ENCODE results near the gene EPHA1.
"Not testable (repeated sequence)": the region's sequence is repeated elsewhere in the genome, so short reads cannot be mapped to it uniquely, and the experiment has no call there.

The EPHA1 gene

GRCh38 chr7:143434660-143435059, 26.0 kb upstream of the EPHA1 start:
- CTCF ChIA-PET = no interaction called here
- no peak for TF ChIP-seq CTCF (conservative IDR thresholded peaks at IDR 0.05; ENCODE audit: low read depth)
- DNase-seq (ENCODE audit: low spot score) = peak; percentile 32
- POLR2A ChIA-PET (ENCODE audit: low non-redundant PET) = no interaction called here
- peak overlapping the region; percentile 87 for H3K27ac ChIP-seq

GRCh38 chr7:143433759-143434158, 25.1 kb upstream of the EPHA1 start:
- ChIA-PET CTCF (interaction anchor here (0.6 kb wide), 1 partner anchor 131 kb away, joined by 5 read pairs; no protein-coding TSS in a partner anchor), POLR2A (ENCODE audit: low non-redundant PET) (no interaction called here)
- no peak overlapping the region for H3K27ac ChIP-seq
- no peak for DNase-seq (ENCODE audit: low spot score)
- no peak for TF ChIP-seq CTCF (conservative IDR thresholded peaks at IDR 0.05; ENCODE audit: low read depth)

- ChIA-PET CTCF (no interaction called here), POLR2A (ENCODE audit: low non-redundant PET) (no interaction called here)
- DNase-seq (ENCODE audit: low spot score) = no peak
- peak overlapping the region; percentile 67 for H3K27ac ChIP-seq
- TF ChIP-seq CTCF (conservative IDR thresholded peaks at IDR 0.05; ENCODE audit: low read depth) = no peak
These were observed 22.5 kb upstream of the EPHA1 start for GRCh38 chr7:143431109-143431508.

- POLR2A ChIA-PET (ENCODE audit: low non-redundant PET) = no interaction called here
- H3K27ac ChIP-seq = peak overlapping the region; percentile 87
- DNase-seq (ENCODE audit: low spot score) = peak; percentile 32
- TF ChIP-seq CTCF (conservative IDR thresholded peaks at IDR 0.05; ENCODE audit: low read depth) = no peak
- CTCF ChIA-PET = no interaction called here
These were observed 21.4 kb upstream of the EPHA1 start for GRCh38 chr7:143429770-143430698.

- DNase-seq (ENCODE audit: low spot score) = no peak
- CTCF ChIA-PET = no interaction called here
- POLR2A ChIA-PET (ENCODE audit: low non-redundant PET) = no interaction called here
- no peak overlapping the region for H3K27ac ChIP-seq
- TF ChIP-seq CTCF (conservative IDR thresholded peaks at IDR 0.05; ENCODE audit: low read depth) = no peak
These were observed 18.0 kb upstream of the EPHA1 start for GRCh38 chr7:143426479-143427142.

- POLR2A ChIA-PET (ENCODE audit: low non-redundant PET); H3K27ac ChIP-seq; DNase-seq (ENCODE audit: low spot score): not testable (repeated sequence)
- CTCF ChIA-PET = interaction anchor here (0.9 kb wide), 1 partner anchor 80 kb away, joined by 3 read pairs; no protein-coding TSS in a partner anchor
These were observed 15.8 kb upstream of the EPHA1 start for GRCh38 chr7:143424476-143424875.

- no peak for DNase-seq (ENCODE audit: low spot score)
- CTCF ChIA-PET = no interaction called here
- POLR2A ChIA-PET (ENCODE audit: low non-redundant PET) = no interaction called here
- no peak for TF ChIP-seq CTCF (conservative IDR thresholded peaks at IDR 0.05; ENCODE audit: low read depth)
- H3K27ac ChIP-seq = no peak overlapping the region
These were observed 13.4 kb upstream of the EPHA1 start for GRCh38 chr7:143422033-143422432.

GRCh38 chr7:143420624-143421023, 12.0 kb upstream of the EPHA1 start:
- CTCF ChIA-PET = not testable (repeated sequence)

More at GRCh38 chr7:143420624-143421023, 12.0 kb upstream of the EPHA1 start:
- DNase-seq (ENCODE audit: low spot score); H3K27ac ChIP-seq; POLR2A ChIA-PET (ENCODE audit: low non-redundant PET): not testable (repeated sequence)
